Measurements from ENCODE around the gene CCDC63.
A peak's percentile ranks its signal among the peaks of the same experiment; 100 is the strongest.

CCDC63 gene

DNA sequence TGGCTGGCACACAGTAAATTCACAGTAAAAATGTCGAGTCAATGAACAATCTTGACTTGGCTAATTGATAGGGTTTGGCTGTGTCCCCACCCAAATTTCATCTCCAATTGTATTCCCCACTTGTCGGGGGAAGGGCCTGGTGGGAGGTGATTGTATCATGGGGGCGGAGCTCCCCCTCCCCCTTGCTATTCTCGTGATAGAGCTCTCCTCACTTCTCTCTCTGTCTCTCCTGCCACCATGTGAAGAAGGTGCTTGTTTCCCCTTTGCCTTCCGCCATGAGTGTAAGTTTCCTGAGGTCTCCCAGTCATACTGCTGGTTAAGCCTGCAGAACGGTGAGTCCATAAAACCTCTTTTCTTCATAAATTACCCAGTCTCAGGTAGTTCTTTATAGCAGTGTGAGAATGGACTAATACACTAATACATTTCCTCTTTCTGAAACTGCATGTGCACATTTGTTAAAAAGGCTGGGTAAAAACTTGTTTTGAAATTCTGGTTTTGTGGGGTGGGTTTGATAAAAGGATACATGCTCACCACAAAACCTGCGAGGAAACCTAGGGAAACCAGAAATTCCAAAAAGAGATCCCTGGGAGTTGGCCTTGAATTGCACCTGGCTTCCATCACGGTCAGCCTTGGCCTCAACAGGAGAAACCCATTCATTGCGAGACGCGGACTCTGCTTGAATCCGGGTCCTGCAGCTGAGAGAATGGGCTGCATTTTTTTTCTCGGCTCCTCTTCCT is 89.7 kb downstream of the CCDC63 start:
- TF ChIP-seq TAF1 (IDR thresholded peaks at IDR 0.05; ENCODE audit: low read depth) (no peak), EGR1 (IDR thresholded peaks at IDR 0.05) (no peak), FOXM1 (IDR thresholded peaks at IDR 0.05; ENCODE audit: borderline replicate concordance, low read depth) (no peak), CREB1 (IDR thresholded peaks at IDR 0.05; ENCODE audit: low read depth) (no peak), EP300 (IDR thresholded peaks at IDR 0.05; ENCODE audit: borderline replicate concordance) (no peak), NFIC (IDR thresholded peaks at IDR 0.05) (no peak), ZBTB7A (IDR thresholded peaks at IDR 0.05; ENCODE audit: low read depth) (no peak), TCF12 (IDR thresholded peaks at IDR 0.05; ENCODE audit: low read depth) (no peak), CEBPB (IDR thresholded peaks at IDR 0.05) (no peak)
- TF ChIP-seq, protein P1, sequence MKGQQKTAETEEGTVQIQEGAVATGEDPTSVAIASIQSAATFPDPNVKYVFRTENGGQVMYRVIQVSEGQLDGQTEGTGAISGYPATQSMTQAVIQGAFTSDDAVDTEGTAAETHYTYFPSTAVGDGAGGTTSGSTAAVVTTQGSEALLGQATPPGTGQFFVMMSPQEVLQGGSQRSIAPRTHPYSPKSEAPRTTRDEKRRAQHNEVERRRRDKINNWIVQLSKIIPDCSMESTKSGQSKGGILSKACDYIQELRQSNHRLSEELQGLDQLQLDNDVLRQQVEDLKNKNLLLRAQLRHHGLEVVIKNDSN (IDR thresholded peaks at IDR 0.05): no peak
- TF ChIP-seq, protein P2, sequence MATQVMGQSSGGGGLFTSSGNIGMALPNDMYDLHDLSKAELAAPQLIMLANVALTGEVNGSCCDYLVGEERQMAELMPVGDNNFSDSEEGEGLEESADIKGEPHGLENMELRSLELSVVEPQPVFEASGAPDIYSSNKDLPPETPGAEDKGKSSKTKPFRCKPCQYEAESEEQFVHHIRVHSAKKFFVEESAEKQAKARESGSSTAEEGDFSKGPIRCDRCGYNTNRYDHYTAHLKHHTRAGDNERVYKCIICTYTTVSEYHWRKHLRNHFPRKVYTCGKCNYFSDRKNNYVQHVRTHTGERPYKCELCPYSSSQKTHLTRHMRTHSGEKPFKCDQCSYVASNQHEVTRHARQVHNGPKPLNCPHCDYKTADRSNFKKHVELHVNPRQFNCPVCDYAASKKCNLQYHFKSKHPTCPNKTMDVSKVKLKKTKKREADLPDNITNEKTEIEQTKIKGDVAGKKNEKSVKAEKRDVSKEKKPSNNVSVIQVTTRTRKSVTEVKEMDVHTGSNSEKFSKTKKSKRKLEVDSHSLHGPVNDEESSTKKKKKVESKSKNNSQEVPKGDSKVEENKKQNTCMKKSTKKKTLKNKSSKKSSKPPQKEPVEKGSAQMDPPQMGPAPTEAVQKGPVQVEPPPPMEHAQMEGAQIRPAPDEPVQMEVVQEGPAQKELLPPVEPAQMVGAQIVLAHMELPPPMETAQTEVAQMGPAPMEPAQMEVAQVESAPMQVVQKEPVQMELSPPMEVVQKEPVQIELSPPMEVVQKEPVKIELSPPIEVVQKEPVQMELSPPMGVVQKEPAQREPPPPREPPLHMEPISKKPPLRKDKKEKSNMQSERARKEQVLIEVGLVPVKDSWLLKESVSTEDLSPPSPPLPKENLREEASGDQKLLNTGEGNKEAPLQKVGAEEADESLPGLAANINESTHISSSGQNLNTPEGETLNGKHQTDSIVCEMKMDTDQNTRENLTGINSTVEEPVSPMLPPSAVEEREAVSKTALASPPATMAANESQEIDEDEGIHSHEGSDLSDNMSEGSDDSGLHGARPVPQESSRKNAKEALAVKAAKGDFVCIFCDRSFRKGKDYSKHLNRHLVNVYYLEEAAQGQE (IDR thresholded peaks at IDR 0.05; ENCODE audit: low read depth): no peak

DNA sequence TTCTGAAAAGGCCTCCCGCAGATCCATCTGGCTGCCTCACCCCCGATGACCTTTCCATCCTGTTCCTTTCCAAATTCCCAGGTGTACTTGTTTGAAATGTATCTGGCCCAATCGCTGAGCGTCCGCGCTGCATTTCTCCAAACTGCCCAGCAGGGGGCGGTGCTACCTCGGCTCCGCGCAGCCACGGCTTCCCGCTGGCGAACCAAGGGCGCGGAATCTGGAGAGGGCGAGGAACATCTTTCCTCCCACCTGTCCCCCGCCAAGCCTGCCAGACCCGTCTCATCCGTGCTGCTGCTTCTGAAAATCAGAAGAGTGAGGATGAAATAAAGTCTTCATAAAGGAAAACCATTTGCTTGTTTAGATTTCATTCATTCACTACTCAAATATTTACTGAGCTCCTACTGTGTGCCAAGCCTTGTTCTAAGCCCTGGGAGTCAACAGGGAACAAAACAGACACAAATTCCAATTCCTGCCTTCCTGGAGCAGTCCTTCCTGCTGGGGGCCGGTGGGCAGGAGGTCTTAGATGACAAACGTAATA is 90.4 kb downstream of the CCDC63 start:
- TF ChIP-seq, protein P1 (IDR thresholded peaks at IDR 0.05): no peak
- TF ChIP-seq NFIC (IDR thresholded peaks at IDR 0.05) (no peak), RAD21 (IDR thresholded peaks at IDR 0.05; ENCODE audit: low read depth) (peak; percentile 82), CREB1 (IDR thresholded peaks at IDR 0.05; ENCODE audit: low read depth) (no peak), FOXM1 (IDR thresholded peaks at IDR 0.05; ENCODE audit: borderline replicate concordance, low read depth) (no peak), TEAD4 (IDR thresholded peaks at IDR 0.05) (0 out of 2 replicates have a peak, but pooled peaks have one; percentile 14), TAF1 (IDR thresholded peaks at IDR 0.05; ENCODE audit: low read depth) (no peak), EGR1 (IDR thresholded peaks at IDR 0.05) (no peak), YY1 (IDR thresholded peaks at IDR 0.05; ENCODE audit: low read depth) (no peak), CEBPB (IDR thresholded peaks at IDR 0.05) (no peak), ZBTB7A (IDR thresholded peaks at IDR 0.05; ENCODE audit: low read depth) (no peak), EP300 (IDR thresholded peaks at IDR 0.05; ENCODE audit: borderline replicate concordance) (no peak), TCF12 (IDR thresholded peaks at IDR 0.05; ENCODE audit: low read depth) (no peak)
- TF ChIP-seq, protein P3, sequence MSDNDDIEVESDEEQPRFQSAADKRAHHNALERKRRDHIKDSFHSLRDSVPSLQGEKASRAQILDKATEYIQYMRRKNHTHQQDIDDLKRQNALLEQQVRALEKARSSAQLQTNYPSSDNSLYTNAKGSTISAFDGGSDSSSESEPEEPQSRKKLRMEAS (IDR thresholded peaks at IDR 0.05): no peak
- TF ChIP-seq, protein P2 (IDR thresholded peaks at IDR 0.05; ENCODE audit: low read depth): no peak

DNA sequence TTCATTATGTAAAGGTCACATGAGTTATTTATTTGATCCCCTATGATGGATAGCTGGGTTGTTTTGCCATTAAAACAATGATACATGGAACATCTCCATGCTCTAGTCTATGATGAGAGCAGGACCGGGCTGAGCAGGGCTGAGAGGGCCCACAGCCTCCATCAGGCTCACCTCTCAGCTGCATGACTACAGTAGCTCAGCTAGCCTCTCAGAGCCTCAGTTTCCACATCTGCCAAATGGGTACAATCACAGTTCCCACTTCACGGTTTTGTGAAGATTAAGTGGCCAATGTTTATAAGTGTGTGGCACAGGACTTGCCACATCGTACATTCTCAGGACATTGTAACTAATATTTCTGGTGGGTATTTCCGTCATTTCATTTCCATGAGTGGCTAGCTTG is 93.5 kb downstream of the CCDC63 start:
- TF ChIP-seq FOXM1 (IDR thresholded peaks at IDR 0.05; ENCODE audit: borderline replicate concordance, low read depth): no peak
- no peak for TF ChIP-seq TEAD4 (IDR thresholded peaks at IDR 0.05)
- no peak for TF ChIP-seq EP300 (IDR thresholded peaks at IDR 0.05; ENCODE audit: borderline replicate concordance)
- no peak for TF ChIP-seq TAF1 (IDR thresholded peaks at IDR 0.05; ENCODE audit: low read depth)

DNA sequence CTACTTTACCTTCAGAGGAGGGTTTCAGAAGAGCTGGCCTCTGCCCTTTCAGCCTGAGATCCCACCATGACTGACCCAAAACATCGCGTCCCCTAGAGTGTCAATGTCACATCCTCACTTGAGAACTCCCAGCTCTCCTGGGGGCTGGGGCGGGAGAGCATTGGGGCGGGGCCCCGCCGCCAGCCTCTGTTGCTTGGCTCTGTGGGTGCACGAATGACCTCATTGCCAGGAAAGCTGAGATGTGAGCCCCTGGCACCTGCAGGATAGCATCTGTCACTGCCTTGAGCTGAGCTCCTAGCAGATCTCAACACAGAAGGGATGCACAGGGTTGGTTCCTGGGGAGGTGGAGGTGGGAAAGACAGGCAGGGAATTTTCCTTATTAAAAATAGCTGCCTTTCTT is 94.1 kb downstream of the CCDC63 start:
- TF ChIP-seq EGR1 (IDR thresholded peaks at IDR 0.05) (no peak), TCF12 (IDR thresholded peaks at IDR 0.05; ENCODE audit: low read depth) (no peak), ZBTB7A (IDR thresholded peaks at IDR 0.05; ENCODE audit: low read depth) (no peak), RAD21 (IDR thresholded peaks at IDR 0.05; ENCODE audit: low read depth) (no peak), CREB1 (IDR thresholded peaks at IDR 0.05; ENCODE audit: low read depth) (no peak), TAF1 (IDR thresholded peaks at IDR 0.05; ENCODE audit: low read depth) (no peak), FOXM1 (IDR thresholded peaks at IDR 0.05; ENCODE audit: borderline replicate concordance, low read depth) (no peak), CEBPB (IDR thresholded peaks at IDR 0.05) (no peak), NFIC (IDR thresholded peaks at IDR 0.05) (no peak), EP300 (IDR thresholded peaks at IDR 0.05; ENCODE audit: borderline replicate concordance) (no peak), TEAD4 (IDR thresholded peaks at IDR 0.05) (no peak), YY1 (IDR thresholded peaks at IDR 0.05; ENCODE audit: low read depth) (no peak)
- TF ChIP-seq, protein P3 (IDR thresholded peaks at IDR 0.05): no peak
- TF ChIP-seq, protein P2 (IDR thresholded peaks at IDR 0.05; ENCODE audit: low read depth): no peak
- TF ChIP-seq, protein P1 (IDR thresholded peaks at IDR 0.05): no peak

Measured in Ishikawa (cell line).